GM12891 (cell line): ENCODE data around the gene LDAH. TPM values are rescaled to one million over a fixed set of nuclear protein-coding genes. Genes with fewer than 3 reads are reported as not detected.
A peak's percentile ranks its signal among the peaks of the same experiment; 100 is the strongest.

Experiments used
- DNase-seq: peaks from one replicate; pipeline ENCODE4 v3.0.0; 2011; ENCODE audit warnings: low spot score; ENCODE audit not compliant: insufficient read length
- FAIRE-seq: peaks from 2 replicates; lab custom pipeline; 2011; peaks lifted over from hg19 to GRCh38; lab: Jason Lieb, UNC
- PAX5 ChIP-seq: IDR thresholded peaks from 2 replicates; pipeline ENCODE4 v1.6.1; 2011; ENCODE audit warnings: low read length, moderate library complexity, mild to moderate bottlenecking; ENCODE audit not compliant: insufficient read depth, severe bottlenecking
- POLR2A ChIP-seq: IDR thresholded peaks from 2 replicates; pipeline ENCODE4 v1.6.1; 2011; ENCODE audit warnings: low read depth, low read length, control low read depth
- POLR2AphosphoS5 ChIP-seq: IDR thresholded peaks from 2 replicates; pipeline ENCODE4 v1.6.1; 2011; ENCODE audit warnings: low read depth, low read length, control low read depth
- POU2F2 ChIP-seq: IDR thresholded peaks from 2 replicates; pipeline ENCODE4 v1.6.1; 2011; ENCODE audit warnings: low read depth, mild to moderate bottlenecking, control low read depth, low read length, moderate library complexity
- SPI1 ChIP-seq: IDR thresholded peaks from 2 replicates; pipeline ENCODE4 v1.6.1; 2011; ENCODE audit warnings: low read depth, low read length, control low read depth
- TAF1 ChIP-seq: IDR thresholded peaks from 2 replicates; pipeline ENCODE4 v1.6.1; 2011; ENCODE audit warnings: low read depth, low read length, control low read depth
- polyA plus RNA-seq: library from polyadenylated mRNA; unstranded; fragments of >200 nt; gene quantifications from one replicate; pipeline ENCODE4 v1.2.1, GENCODE V29; 2012; ENCODE audit warnings: low read depth, missing spikeins, inconsistent platforms; ENCODE audit not compliant: missing spikeins

The LDAH gene
- polyA plus RNA-seq = 12.2 TPM

DNA sequence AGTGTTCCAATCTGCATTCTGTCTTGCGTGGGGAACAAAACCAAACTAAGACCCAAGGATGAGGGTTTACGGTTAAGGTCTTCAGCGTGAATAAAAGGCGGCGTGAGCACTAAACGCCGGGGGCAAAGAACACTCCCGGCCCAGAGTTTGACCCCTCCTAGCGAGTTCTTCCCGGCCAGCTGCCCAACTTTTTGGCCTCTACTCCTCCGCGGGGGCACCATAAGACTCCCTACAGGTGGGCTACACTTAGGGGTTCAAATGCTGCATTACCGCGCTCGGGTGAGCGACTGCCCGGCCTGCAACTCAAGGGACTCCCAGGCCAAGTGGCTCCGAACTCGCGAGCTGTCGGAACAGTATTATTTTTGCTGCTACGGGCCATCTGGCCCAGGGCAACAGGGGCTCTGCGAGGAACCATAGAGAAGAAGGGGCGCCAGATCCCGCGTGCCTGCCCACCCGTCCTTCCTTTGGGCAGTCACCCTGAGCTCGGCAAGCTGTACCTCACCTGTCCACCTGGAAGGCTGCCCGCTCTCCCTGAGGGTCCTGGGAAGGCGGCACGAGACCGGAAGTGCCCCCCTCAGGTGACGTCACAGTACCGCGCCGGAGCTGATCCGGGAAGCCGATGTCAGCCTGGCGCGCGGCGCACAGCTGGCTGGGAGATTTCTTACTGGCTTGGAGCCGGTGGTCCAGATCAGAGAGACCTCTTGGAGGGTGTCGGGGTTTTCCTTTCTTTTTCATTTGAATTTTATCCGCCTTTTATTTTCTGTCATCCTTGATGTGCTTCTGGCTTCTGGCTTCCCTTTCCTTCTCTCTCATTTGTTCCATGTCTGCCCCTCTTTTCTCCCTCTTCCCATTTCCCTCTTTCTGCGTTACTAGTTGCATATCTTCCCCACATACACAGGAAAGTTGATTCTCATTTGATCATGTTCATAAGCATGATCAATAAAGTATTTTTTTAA is at the start of gene LDAH:
Gene LDAH (minus strand): TSS at position 567 of the 956 bp plus-strand sequence. CDS start 21,638 bp downstream, outside the sequence.
- DNase-seq = peak; percentile 81
- TF ChIP-seq TAF1 (peak; percentile 76; the same call in 1 of the 2 replicates), POLR2A (peak; percentile 88), POU2F2 (peak; percentile 51; the same call in 1 of the 2 replicates), PAX5 (no peak), POLR2AphosphoS5 (peak; percentile 85), SPI1 (0 out of 2 replicates have a peak, but pooled peaks have one; percentile 26)
- FAIRE-seq = peak; percentile 93

DNA sequence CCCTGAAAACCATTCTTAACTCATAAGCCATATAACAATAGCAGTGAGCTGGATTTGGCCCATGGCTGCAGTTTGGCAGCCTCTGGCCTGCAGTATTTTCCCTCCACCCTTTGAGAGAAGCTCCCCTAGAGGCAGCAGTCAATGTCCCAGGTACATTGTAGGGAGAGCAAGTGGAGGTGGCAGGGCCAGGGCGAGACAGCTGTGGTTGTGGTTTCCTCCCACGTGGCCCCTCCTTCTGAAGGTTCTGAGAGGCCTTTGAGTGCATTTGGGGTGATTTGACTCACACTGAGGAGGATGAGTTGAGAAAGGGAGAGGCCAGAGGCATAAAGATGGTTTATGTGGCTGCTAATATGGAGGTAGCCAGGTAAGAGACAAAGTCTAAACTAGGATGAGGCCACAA is 45.5 kb upstream of the LDAH start:
- DNase-seq = peak; percentile 50
- FAIRE-seq = peak; percentile 94
- TF ChIP-seq POU2F2 = peak; percentile 70; the same call in 1 of the 2 replicates
- TF ChIP-seq PAX5 = no peak

DNA sequence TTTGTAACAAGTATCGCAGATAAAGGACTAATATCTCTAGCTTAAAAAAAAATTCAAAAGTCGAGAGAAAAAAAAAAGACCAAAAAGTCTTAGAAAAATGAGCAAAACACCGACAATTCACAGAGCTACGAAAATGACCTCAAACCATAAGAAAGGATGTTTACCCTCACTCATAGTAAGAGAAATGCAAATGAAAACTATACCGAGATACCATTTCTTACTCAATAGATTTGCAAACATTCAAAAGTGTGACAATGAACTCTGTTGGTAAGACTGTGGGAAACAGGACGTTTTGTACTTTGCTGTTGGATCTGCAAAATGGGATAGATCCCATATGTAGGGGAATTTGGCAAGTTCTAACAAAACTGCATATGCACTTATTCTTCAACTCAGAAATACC is 39.9 kb upstream of the LDAH start:
- TF ChIP-seq POU2F2 (no peak), TAF1 (no peak), POLR2A (no peak), POLR2AphosphoS5 (no peak), PAX5 (no peak), SPI1 (no peak)
- no peak for DNase-seq
- no peak for FAIRE-seq

DNA sequence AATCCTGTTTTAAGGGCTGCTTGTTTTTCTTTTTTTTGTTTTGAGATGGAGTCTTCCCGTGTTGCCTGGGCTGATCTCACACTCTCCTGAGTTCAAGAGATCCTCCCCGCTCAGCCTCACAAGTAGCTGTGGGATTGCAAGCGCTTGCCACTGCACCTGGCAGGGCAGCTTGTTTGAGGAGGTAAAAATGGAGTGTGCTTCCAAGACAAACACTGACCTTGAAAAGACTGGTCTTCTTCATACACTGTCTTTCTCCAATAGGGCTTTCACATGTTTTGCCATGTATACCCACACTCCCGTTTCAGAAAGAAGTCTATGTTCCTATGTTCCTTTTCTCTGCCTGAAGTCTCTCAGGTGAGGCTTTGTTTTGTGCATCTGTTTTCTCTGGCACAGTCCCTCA is 32.6 kb upstream of the LDAH start:
- FAIRE-seq = no peak
- TF ChIP-seq TAF1 = no peak
- TF ChIP-seq POLR2A = no peak
- no peak for TF ChIP-seq POLR2AphosphoS5
- no peak for TF ChIP-seq POU2F2
- DNase-seq = no peak

DNA sequence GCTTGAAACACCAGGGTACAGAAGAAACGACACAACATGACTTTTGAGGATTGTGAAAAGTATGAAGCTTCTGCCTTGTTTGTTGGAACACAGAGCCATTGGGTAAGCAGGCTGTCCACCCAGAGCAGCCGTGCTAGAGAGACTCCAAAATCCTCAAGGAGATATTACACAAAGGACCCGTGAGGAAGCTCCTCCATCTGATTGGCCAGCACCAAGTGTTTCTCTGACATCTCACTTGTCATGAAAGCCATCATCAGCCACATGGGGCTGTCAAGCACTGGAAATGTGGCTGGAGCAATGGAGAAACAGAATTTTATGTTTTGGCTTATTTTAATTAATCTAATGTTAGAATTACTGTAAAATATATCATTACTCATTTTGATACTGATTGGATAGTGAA is 29.8 kb upstream of the LDAH start:
- FAIRE-seq = no peak
- no peak for TF ChIP-seq POLR2A
- no peak for TF ChIP-seq POLR2AphosphoS5
- TF ChIP-seq TAF1 = no peak
- TF ChIP-seq POU2F2 = no peak
- no peak for TF ChIP-seq PAX5
- TF ChIP-seq SPI1 = no peak
- no peak for DNase-seq

DNA sequence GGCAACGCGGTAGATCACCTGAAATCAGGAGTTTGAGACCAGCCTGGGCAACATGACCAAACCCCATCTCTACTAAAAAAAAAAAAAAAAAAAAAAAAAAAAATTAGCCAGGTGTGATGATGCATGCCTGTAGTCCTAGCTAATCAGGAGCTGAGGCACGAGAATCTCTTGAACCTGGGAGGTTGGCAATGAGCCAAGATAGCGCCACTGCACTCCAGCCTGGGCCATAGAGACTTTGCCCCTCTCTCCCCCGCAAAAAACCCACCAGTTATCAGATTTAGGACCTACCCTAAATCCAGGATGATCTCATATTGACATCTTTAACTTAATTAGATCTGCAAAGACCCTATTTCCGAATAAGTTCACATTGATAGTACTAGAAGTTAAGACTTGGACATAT is 29.2 kb upstream of the LDAH start:
- no peak for FAIRE-seq
- no peak for TF ChIP-seq POU2F2
- no peak for TF ChIP-seq SPI1
- TF ChIP-seq TAF1 = no peak
- TF ChIP-seq PAX5 = no peak
- DNase-seq = no peak

DNA sequence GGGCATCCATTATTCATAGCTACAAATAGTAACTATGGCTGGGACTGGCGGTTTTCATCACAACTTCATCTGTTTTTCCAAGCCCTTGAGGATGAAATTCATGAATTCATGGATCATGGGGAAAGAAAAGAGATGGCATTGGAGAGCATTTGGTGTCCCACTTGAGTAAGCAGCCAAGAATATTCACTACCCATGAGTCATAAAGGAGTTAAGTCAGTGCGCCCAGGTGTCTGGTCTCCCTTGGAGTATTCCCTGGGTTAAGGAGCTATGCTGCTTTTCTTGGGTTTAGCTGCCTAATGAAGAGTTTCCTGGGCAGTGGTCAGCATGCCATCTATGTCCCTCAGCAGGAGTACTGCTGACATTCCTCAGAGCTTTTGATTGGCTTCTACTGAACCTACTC is 21.3 kb upstream of the LDAH start:
- FAIRE-seq (no peak), DNase-seq (no peak)
- no peak for TF ChIP-seq POLR2AphosphoS5
- TF ChIP-seq TAF1 = no peak
- no peak for TF ChIP-seq POLR2A
- TF ChIP-seq POU2F2 = no peak
- TF ChIP-seq PAX5 = no peak
- TF ChIP-seq SPI1 = no peak

DNA sequence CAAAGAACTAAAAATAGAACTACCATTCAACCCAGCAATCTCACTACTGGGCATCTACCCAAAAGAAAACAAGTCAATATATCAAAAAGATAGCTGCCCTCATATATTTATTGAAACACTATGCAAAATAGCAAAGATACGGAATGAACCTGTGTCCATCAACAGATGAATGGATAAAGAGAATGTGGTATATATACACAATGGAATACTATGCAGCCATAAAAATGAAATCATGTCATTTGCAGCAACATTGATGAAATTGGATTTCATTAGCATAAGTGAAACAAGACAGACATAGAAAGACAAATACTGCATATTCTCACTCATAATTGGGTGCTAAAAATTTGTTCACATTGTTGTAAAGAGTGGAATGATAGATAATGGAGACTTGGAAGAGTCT is 16.2 kb upstream of the LDAH start:
- FAIRE-seq (no peak), DNase-seq (no peak)
- TF ChIP-seq SPI1 (no peak), POLR2AphosphoS5 (no peak), POU2F2 (no peak), TAF1 (no peak), PAX5 (no peak), POLR2A (no peak)

DNA sequence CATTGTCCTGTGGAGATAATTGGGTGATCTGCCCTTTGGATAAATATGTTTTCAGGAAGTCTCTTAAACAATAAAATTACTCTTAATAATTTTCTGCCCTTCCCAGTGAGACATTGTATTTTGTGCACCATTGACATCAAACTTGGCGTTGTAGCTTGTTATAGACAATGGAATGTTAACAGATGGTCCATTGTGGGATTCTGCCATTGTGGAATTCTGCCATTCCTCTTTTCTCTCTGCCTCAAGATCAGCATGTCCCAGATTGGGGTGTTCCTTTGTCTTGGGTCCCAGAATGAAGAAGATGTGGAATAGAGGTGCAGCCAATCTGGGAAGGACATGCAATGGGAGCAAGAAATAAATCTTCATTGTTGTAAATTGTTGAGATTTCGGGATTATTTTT is 15.1 kb upstream of the LDAH start:
- no peak for TF ChIP-seq POU2F2
- TF ChIP-seq PAX5 = no peak
- no peak for TF ChIP-seq TAF1
- TF ChIP-seq SPI1 = no peak
- TF ChIP-seq POLR2AphosphoS5 = no peak
- TF ChIP-seq POLR2A = no peak

DNA sequence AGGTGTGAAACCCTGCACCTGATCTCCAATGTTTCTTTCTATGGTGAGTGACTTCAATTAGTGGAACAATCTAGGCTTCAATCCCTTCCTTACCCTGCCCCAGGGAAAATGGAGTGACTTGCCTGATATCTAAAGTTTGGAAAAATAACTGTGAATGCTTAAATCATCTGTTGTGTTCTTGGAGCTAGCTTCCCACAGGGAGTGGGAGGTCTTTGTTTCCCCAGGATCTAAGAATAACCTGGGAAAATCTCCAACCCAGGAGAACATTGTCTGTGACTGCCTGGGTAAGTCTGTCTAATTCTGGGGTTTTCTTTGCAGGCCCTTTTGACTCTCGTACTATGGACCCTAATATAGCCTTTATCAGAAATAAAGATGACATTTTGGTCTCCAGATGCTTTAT is 13.6 kb upstream of the LDAH start:
- TF ChIP-seq POLR2A (no peak), SPI1 (no peak), PAX5 (no peak), POU2F2 (no peak), POLR2AphosphoS5 (no peak), TAF1 (no peak)
- no peak for FAIRE-seq

More for the DNA sequence above, 15.1 kb upstream of the LDAH start:
- DNase-seq (no peak), FAIRE-seq (no peak)

More for the DNA sequence above, 13.6 kb upstream of the LDAH start:
- DNase-seq = no peak
